GM12891 (cell line): ENCODE results near the gene CYTH4.
A peak's percentile ranks its signal among the peaks of the same experiment; 100 is the strongest.

Experiments used
- DNase-seq: peaks from one replicate; pipeline ENCODE4 v3.0.0; 2011; ENCODE audit warnings: low spot score; ENCODE audit not compliant: insufficient read length
- FAIRE-seq: peaks from 2 replicates; lab custom pipeline; 2011; peaks lifted over from hg19 to GRCh38; lab: Jason Lieb, UNC
- PAX5 ChIP-seq: IDR thresholded peaks from 2 replicates; pipeline ENCODE4 v1.6.1; 2011; ENCODE audit warnings: low read length, moderate library complexity, mild to moderate bottlenecking; ENCODE audit not compliant: insufficient read depth, severe bottlenecking
- POLR2A ChIP-seq: IDR thresholded peaks from 2 replicates; pipeline ENCODE4 v1.6.1; 2011; ENCODE audit warnings: low read depth, low read length, control low read depth
- POLR2AphosphoS5 ChIP-seq: IDR thresholded peaks from 2 replicates; pipeline ENCODE4 v1.6.1; 2011; ENCODE audit warnings: low read depth, low read length, control low read depth
- POU2F2 ChIP-seq: IDR thresholded peaks from 2 replicates; pipeline ENCODE4 v1.6.1; 2011; ENCODE audit warnings: low read depth, mild to moderate bottlenecking, control low read depth, low read length, moderate library complexity
- SPI1 ChIP-seq: IDR thresholded peaks from 2 replicates; pipeline ENCODE4 v1.6.1; 2011; ENCODE audit warnings: low read depth, low read length, control low read depth
- TAF1 ChIP-seq: IDR thresholded peaks from 2 replicates; pipeline ENCODE4 v1.6.1; 2011; ENCODE audit warnings: low read depth, low read length, control low read depth

CYTH4 gene

GRCh38 chr22:37329238-37330140, 47.2 kb downstream of the CYTH4 start:
- no peak for TF ChIP-seq POLR2AphosphoS5
- no peak for TF ChIP-seq POU2F2
- TF ChIP-seq SPI1 = no peak
- TF ChIP-seq TAF1 = no peak
- no peak for TF ChIP-seq PAX5
- no peak for TF ChIP-seq POLR2A
- FAIRE-seq = no peak
- no peak for DNase-seq

- FAIRE-seq = peak; percentile 82
- DNase-seq = peak; percentile 74
- TF ChIP-seq POLR2AphosphoS5 = no peak
- no peak for TF ChIP-seq POLR2A
- TF ChIP-seq SPI1 = no peak
- TF ChIP-seq TAF1 = no peak
- no peak for TF ChIP-seq PAX5
- no peak for TF ChIP-seq POU2F2
Observed at GRCh38 chr22:37330200-37331033, 48.1 kb downstream of the CYTH4 start.

GRCh38 chr22:37331034-37331428, 48.7 kb downstream of the CYTH4 start:
- TF ChIP-seq POLR2A = no peak
- TF ChIP-seq POLR2AphosphoS5 = no peak
- no peak for TF ChIP-seq TAF1
- TF ChIP-seq SPI1 = no peak
- TF ChIP-seq POU2F2 = no peak
- no peak for TF ChIP-seq PAX5
- DNase-seq (no peak), FAIRE-seq (no peak)

- TF ChIP-seq SPI1 = peak; percentile 86
- TF ChIP-seq PAX5 = no peak
- FAIRE-seq (no peak), DNase-seq (no peak)
Observed at GRCh38 chr22:37331856-37332536, 49.7 kb downstream of the CYTH4 start.

- TF ChIP-seq POLR2AphosphoS5 (no peak), POU2F2 (no peak), SPI1 (no peak), PAX5 (no peak)
- DNase-seq (no peak), FAIRE-seq (no peak)
Observed at GRCh38 chr22:37333724-37334460, 51.6 kb downstream of the CYTH4 start.

- FAIRE-seq = no peak
- DNase-seq = no peak
- no peak for TF ChIP-seq SPI1
- TF ChIP-seq POLR2AphosphoS5 = no peak
- TF ChIP-seq PAX5 = no peak
- TF ChIP-seq TAF1 = no peak
- no peak for TF ChIP-seq POU2F2
- no peak for TF ChIP-seq POLR2A
Observed at GRCh38 chr22:37334461-37334858, 52.2 kb downstream of the CYTH4 start.

GRCh38 chr22:37334859-37335805, 52.8 kb downstream of the CYTH4 start:
- DNase-seq (no peak), FAIRE-seq (no peak)
- no peak for TF ChIP-seq SPI1
- no peak for TF ChIP-seq POLR2AphosphoS5
- TF ChIP-seq TAF1 = no peak
- no peak for TF ChIP-seq POLR2A
- TF ChIP-seq PAX5 = no peak
- TF ChIP-seq POU2F2 = no peak

- DNase-seq (no peak), FAIRE-seq (no peak)
- TF ChIP-seq POLR2AphosphoS5 (no peak), TAF1 (no peak), SPI1 (no peak), PAX5 (no peak), POLR2A (no peak), POU2F2 (no peak)
Observed at GRCh38 chr22:37335806-37336199, 53.5 kb downstream of the CYTH4 start.
